Glomerular visceral epithelial cell (primary cell): ENCODE data around the gene PLEKHD1.

Experiments
- DNase-seq: peaks from one replicate; pipeline ENCODE4 v3.0.0-alpha.2; 2016; ENCODE audit errors: extremely low spot score

Gene PLEKHD1

DNA sequence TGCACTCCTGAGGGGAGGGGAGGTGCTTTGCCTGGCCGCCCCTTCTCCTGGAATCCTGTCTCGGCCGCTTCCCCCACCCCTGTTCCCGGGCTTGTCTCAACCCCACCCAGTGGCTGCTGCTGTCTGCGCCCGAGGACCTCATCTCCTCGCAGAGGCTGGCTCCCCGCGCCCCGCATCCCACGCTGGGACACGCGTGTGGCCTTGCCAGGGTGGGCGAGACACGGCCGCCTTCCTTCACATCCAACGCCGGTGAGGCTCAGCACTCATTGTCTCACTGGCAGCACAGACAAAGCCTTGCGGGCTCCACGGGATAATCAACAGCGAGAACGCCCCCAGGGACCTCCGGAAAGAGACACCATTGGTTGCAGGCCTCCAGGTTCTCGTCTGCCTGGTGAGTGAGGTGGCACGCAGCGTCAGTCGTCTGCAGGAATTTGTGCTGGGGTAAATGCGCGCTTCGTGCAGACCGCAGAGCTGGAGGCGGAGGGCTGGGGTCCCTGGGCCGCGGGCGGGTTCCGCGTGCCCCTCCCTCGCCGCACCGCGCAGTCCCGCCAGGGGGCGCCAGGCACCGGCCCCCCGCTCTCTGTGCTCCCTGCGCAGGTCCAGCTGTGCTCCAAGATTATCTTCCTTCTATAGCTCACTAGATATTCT, 63.3 kb downstream of the PLEKHD1 start:
- peak; percentile 6 for DNase-seq

DNA sequence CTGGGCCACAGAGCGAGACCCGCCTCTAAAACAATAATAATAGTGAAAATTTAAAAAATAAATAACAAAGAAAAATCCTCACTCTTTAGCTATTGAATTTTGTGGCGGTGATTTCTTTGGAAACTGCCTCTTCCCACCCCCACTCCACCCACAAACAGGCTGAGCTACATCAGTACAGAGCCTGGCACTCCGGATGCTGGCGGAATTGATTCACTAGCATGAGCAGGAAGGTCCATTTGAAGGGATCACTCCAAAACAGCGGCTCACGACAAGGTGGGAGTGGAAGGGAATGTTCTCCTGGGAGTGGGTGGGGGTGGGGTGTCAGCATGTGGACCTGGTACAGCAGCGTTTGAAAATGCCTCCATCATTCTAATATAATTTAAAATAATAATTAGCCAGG, 64.0 kb downstream of the PLEKHD1 start:
- no peak for DNase-seq

DNA sequence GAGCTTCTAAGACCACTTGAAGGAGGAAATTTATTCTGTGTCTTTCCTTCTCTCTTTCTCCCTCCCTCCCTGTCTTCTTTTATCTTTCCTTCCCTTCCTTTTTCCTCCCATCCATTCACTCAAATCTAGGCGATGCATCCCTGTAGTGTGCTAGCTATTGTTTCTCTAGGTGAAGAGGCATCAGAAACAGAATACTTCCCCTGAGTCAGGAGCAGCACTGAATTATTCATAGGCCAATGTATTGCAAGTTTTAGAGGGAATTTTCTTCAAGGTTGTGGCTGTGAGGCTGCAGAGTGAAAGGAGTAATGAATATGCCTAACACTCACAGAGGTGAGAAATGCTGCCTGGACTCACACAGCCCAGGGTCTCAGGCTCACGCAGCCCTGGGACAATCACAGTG, 67.0 kb downstream of the PLEKHD1 start:
- DNase-seq, result no peak

DNA sequence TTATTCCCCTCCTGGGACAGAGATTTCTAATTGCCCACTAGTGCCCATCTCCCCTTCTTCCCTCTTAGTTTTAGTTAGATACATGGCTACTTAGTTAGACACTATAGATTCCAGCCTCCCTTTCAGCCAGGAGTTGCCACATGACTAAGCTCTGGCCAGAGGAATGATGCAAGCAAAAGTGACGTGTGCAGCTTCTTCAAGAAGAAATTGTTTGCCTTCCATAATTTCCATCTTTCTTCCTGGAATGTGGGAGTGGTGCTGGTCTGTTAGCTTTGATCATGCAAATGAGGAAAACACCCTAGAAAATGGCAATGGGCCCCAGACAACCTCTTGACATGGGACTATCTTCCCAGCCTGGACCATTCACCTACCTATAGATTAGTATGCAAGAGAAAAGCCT, 68.7 kb downstream of the PLEKHD1 start:
- DNase-seq, result peak; percentile 13

DNA sequence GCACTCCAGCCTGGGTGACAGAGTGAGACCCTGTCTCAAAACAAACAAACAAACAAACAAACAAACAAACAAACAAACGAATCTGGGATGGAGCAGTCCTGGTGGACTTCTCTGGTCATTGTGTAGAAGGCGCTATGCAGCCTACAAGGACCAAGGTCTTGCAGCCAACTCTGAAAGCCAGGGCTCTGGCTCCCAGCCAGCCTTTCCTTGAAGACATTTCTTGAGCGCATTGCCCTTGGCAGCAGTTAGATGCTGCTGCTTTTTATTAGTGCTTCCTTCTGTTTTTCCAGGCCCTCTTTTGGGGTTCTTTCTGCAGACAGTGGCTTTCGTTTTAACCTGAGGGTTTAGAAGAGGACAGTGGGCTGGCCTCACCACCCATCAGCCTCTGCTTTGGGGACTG, 70.0 kb downstream of the PLEKHD1 start:
- DNase-seq, result no peak

DNA sequence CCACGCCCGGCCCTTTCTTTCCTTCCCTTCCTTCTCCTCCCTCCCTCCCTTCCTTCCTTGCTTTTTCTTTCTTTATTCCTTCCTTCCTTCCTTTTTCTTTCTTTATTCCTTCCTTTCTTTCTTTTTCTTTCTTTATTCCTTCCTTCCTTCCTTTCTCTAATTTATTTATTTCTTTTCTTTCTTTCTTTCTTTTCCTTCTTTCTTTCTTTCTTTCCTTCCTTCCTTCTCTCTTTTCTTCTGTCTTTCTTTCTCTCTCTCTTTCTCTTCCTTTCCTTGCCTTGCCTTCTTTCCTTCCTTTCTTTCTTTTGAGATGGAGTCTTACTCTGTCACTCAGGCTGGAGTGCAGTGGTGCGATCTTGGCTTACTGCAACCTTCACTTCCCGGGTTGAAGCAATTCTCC, 74.2 kb downstream of the PLEKHD1 start:
- no peak for DNase-seq

DNA sequence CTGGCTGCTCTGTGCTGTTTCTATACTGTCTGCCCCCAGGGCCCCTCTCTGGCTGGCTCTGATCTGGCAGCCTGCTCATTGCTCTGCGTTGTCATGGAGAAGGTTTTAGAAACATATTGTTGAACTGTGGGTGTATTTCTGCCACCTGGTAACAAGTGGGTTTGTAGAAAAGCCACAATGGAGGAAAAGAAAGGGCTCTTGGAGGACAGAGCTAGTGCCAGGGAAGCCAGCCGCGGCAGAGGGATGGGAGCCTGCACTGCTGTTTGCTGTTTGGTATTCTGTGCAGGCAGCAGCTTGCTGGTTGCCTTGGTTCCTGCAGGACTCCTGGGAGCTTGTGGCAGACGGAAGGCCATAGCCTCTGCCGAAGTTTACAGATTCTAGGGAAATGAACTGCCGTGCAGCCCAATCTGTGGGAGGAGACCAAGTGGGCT, 75.1 kb downstream of the PLEKHD1 start:
- DNase-seq, result no peak

DNA sequence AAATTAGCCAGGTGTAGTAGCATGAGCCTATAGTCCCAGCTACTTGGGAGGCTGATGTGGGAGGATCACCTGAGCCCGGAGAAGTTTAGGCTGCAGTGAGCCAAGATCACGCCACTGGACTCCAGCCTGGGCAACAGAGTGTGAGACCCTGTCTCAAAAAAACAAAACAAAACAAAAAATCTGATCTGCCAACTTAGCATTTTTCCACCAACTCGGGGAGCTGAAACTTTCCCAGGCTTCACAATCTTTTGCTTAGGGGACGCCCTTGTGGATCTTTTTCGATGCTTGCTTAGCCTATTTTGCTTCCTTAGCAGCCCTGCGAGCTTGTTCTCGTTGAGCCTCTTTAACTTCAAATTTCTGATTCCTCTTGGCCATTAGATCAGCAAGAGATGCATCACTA, 76.3 kb downstream of the PLEKHD1 start:
- DNase-seq, result no peak

DNA sequence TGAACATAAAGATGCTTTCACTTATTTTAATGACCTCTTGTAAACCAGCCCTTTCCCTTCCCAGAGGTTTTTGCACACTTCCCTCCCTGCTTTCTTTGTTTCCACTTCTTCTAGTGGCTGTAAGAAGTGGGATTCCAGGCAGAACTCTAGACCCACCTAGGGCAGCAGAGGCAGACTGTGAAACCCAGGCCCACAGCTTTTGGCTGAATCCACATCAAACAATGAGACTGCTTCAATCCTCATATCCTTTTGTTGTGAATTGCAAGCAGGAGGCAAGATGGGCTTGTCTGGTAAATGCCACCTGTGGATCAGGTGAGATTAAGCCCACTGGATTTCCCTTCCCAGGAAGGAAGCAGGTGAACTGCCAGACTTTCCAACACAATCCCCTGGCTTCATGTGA, 77.4 kb downstream of the PLEKHD1 start:
- DNase-seq, result no peak

DNA sequence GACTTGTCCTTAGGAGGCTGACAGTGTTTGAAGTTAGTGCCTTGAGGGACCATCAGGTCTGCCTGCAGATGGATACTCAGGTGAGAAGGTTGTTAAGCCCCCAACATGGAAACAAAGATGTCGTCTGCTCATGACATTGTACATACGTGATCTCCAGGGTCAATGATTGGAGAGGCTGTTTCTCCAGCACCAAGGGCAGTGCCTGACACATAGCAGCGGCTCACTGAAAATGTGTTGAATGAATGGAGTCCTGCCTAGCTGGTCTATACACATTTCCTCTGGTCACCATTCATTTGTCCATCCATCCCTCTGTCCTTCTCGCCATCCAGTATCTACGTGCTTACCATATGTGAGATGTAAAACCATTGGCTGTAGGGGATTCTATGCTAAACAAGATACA, 83.0 kb downstream of the PLEKHD1 start:
- DNase-seq, result no peak

DNA sequence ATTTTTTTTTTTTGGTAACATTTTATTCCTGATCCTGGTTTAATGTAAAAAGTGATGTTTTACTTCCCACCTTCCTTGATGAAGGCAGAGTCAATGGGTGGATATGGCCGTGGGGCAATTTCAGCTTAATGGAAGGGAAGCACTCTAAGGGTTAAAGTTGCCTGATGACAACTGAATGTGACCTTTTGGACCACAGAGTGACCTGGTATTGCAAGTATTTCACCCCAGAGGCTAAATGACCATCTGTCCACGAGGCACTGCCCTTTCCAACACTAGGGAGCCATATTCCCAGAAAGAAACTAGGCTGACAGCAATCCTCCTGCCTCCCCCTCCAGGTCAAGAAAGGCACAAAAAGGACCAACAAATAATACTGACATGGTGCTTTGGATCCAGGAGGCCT, 85.3 kb downstream of the PLEKHD1 start:
- no peak for DNase-seq

DNA sequence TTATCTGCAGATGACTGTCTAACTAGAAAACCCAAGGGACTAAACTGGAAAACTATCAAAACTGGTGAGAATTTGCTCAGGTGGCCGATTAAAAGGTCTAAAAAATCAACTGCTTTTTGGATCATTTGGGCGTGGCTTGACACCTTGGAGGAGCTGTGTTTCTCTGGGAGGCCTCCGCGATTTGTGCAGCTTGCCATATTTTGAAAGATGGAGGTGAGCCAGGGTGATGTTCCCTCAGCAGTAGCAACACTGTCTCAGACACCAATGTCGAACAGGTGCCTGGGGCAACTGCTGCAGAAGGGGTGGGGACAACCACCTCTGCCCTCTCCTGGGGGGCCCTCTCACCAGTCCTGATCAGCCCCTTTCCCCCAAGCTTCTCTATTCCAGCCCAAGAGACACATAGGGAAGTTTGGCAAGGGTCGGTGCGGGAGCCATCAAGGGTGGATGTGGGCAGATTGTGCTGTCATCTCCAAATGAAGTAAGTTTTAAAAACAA, 86.4 kb downstream of the PLEKHD1 start:
- no peak for DNase-seq

DNA sequence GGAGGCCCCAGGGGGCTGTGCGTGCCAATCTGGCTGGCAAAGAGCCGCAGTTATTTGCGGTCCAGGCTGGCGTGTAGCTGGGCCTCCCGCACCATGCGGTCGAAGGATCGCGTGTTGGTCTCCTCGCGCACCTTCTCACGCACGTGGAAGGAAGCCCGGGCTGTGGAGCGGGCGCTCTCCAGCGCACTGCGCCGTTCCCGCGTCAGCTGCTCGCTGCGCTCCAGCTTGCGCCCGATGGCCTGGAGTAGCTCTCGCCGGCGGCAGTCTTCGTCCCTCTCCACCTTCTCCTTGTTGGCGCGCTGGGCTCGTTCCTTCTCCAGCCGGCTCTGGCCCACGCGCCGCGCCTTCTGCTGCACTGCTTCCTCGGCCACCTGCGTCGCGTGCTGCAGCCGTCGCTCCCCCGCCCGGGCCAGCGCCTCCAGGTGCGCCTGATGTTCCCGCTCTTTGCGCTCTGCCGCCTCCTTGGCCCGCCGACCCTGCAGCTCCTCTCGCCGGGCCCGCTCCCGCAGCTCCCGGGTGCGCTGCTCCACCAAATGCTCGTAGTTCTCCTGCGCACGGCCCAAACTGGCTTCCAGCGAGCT, 87.0 kb downstream of the PLEKHD1 start:
- DNase-seq, result no peak

DNA sequence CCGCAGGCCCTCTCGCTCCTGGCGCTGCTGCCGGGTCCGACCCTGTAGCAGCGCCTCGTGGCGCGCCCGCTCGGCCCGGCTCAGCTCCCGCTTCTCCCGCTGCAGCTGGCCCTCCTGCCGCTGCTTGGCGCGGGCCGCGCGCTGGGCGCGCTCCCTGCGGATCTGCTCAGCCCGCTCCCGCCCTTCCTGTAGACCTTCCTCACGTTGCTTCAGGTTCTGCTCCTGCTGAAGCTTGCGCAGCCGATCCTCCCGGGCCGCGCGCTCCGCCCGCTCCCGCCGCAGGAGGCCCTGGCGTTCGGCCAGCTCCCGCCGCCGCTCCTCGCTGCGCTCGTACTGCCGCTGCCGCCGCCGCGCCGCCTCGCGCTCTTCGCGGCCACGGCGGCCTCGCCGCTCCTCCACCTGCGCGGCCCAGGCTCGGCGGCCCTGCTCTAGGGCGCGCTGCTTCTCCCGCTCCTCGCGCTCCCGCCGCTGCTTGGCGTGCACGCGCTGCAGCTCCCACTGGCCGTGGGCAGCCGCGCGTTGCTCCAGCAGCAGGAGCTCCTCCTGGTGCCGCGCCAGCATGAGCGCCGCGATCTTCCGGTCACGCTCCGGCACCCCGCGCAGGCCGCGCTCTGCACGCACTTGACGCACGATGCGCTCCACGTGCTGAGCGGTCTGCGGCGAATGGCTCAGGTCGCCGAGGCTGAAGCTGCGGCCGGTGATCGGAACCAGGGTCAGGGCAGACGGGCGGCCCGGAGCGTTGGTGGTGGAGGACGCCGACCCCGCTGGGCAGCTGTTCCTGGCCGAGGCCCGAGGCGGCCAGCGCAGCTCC, 87.7 kb downstream of the PLEKHD1 start:
- peak; percentile 32 for DNase-seq

DNA sequence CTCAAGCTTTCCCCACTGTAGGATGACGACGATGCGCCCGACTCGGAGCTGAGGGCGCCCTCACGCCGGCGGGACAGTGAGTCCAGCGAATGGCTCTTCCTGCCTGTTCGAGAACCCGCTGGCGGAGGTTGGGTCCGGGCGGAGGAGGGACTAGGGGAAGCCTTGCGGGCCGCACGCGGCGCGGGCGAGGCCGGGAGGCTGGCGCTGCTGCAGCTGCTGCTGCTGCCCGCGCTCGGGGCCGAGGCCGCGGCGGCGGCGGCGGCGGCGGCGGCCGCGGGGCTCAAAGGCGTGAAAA, 88.3 kb downstream of the PLEKHD1 start:
- no peak for DNase-seq

DNA sequence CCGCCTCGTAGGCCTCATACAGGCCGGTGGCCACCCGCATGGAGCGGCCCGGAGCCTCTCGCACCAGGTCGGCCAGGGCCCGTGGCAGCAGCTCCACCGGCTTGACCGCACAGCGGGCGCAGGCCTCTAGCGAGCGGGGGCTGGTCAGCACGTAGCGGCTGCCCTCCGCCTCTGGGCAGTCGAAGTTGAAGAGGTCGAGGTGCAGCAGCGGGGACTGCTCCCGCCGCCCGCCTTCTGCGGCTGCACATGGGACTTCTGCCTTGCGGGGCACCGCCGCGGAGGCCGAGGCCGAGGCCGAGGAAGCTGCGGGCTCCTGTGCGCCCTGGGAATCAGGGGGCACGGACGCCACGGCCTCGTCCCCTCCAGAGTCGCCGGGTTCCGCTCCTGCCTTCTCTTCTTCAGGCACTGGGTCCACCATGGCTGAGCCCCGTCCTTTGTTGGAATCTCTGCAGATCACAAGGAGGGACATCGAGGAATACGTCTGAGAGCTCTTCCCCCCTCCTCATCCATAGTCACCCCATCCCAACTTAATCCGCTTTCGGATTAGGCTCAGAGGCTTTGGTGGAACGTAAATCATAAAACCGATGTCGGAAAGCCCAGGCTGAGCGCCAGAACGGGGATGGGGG, 88.8 kb downstream of the PLEKHD1 start:
- DNase-seq, result no peak

DNA sequence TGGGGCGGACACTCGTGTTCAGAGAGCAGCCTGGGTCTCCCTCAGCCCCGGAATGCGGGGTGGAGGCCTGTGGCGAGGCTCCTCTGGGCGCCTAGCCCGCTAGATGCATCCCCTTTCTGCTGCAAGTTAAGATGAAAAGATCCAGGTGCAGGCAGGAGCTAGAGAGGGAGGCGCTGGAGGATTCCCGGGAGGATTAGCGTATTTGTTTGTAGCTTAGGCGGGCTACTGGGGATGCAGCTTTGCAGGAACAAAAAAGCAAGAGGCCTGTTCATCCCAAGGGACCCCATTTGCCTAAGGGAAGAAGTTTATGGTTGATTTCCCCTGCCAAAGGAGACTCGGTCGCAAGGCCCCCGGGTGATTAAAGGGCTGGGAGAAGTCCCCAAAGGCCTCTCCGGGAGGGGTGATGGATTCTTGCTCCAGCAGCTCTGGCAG, 89.3 kb downstream of the PLEKHD1 start:
- no peak for DNase-seq

DNA sequence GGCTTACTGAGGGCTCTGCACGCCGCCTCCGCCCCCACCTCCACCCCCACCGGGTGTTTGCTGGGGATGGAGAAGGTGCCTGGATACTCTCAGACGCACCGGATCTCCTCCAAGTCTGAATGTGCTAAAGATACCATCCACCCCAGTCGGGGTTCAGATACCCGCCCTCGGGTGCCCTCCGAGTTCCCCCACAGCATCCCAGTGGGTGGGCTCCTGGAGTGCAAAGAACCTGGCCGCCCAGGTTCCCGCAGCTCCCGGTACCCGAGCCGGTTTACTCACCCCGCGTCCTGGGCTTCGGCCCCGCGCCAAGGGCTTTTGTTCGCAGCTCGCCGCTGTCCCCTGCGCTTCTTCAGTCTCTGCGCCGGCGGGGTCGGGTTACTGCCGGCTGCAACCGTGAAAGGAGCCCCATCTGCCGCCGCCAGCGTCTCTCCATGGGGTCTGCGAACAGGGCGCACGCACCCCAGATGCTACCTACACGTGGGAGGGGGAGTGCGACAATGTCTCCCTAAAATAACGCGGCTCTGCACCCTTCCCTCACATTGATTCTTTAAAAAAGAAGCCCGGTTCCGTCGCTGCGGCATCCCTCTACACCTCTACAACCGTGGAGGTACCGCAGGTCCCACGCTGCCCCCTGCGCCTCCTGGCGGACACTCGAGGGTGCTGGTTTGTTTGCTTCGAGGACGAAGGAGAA, 89.9 kb downstream of the PLEKHD1 start, which contains the start of gene CCDC177:
Gene CCDC177, minus strand, starts transcription at position 609 of the 691 bp plus-strand sequence. CDS start 1,249 bp downstream, outside the sequence.
- peak; percentile 54 for DNase-seq

DNA sequence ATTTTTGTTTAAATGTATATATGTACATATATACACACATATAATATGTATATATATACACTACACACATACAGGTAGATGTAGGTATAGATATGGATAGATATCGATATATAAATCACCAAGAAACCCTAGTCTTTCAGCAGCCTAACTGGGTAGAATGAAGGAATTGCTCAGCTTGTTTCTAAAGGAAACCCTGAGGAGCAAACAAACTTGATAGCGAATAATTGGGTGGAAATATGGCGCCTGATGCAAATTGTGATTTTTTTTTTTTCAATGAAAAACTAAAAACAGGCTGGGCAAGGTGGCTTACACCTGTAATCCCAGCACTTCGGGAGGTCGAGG, 90.4 kb downstream of the PLEKHD1 start:
- DNase-seq, result no peak

DNA sequence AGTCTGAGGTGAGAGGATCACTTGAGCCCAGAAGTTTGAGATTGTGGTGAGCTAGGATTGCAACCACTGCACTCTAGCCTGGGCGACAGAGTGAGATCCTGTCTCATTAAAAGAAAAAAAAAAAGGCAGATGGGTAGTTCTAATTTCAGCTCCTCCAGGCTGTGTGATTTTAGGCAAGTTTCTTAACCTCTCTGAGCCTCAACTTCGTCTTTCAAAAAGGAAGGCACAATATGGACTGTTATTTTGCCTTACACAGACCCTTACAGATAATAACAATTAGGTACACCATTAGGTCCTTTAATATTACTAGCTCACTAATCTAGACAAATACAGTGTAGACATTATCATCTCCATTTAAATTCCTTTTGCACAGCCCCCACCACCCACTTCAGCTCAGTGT, 94.9 kb downstream of the PLEKHD1 start:
- no peak for DNase-seq

DNA sequence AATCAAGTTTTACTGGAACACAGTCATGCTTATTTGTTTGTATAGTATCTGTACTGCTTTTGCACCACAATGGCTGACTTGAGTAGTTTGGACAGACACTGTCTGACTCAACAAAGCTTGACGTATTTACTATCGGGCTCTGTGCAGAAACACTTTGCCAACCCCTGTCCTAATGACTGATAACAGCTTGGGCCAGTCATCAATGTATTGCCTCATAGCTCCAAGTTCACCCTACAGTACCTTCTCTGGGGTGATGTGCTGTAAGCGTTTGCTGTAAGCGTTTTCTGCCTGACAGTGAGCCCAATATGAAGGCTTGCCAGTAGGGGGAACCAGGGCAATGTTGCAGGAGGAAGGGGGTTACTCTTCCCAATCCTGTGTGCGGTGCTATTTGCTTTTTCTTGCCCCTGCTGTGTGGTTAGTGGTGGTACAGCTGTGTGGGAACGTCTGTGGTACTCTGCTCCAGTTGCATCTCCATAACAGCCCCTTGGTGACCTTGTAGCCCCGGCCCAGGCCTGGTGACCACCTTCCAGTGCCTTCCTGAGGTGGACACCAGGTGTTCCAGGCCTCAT, 95.6 kb downstream of the PLEKHD1 start:
- no peak for DNase-seq
